Activated CD8-positive, alpha-beta T cell treated with anti-CD3 and anti-CD28 coated beads, Interleukin-2, amount 10 ng/mL, durations not matched to agents 7 days and 5 days (primary cell): Measurements from ENCODE around the gene TMEM183A. TPM values are rescaled to one million over a fixed set of nuclear protein-coding genes. Genes with fewer than 3 reads are reported as not detected.

Experiments
- ATAC-seq: fragments of 150-1000 bp; cut with Tn5 transposase; one replicate; pipeline ENCODE4 v1.10.0; 2021; ENCODE audit warnings: moderate library complexity
- CTCF ChIA-PET: fragments of 350-600 bp; sonication (Branson Sonifier 250); formaldehyde crosslinking; loops from one replicate; lab custom pipeline; 2021; ENCODE audit warnings: antibody characterized with exemption; lab: Charles Lee
- POLR2A ChIA-PET: fragments of 350-600 bp; sonication (Branson Sonifier 250); formaldehyde crosslinking; loops from one replicate; lab custom pipeline; 2021; ENCODE audit warnings: antibody characterized with exemption; lab: Charles Lee
- DNase-seq: peaks from one replicate; pipeline ENCODE4 v3.0.0-alpha.2; 2020
- H3K27ac Mint-ChIP-seq: one replicate; pipeline ENCODE4 v1.8.0; 2021; ENCODE audit warnings: mild to moderate bottlenecking, mixed read lengths
- H3K27me3 Mint-ChIP-seq: one replicate; pipeline ENCODE4 v1.8.0; 2021; ENCODE audit warnings: low read depth, mixed read lengths
- H3K36me3 Mint-ChIP-seq: one replicate; pipeline ENCODE4 v1.8.0; 2021; ENCODE audit warnings: low read depth, mixed read lengths
- H3K4me1 Mint-ChIP-seq: one replicate; pipeline ENCODE4 v1.8.0; 2021; ENCODE audit warnings: low read depth, mixed read lengths
- H3K4me3 Mint-ChIP-seq: one replicate; pipeline ENCODE4 v1.8.0; 2021; ENCODE audit warnings: mild to moderate bottlenecking, mixed read lengths
- H3K9me3 Mint-ChIP-seq: one replicate; pipeline ENCODE4 v1.8.0; 2022; ENCODE audit warnings: mixed read lengths; ENCODE audit not compliant: insufficient read depth
- total RNA-seq, 2 experiments: library from RNA; stranded (reverse); gene quantifications; one replicate each; pipeline ENCODE4 v1.2.3, GENCODE V29; 2021

TMEM183A gene
- total RNA-seq, 2 experiments from 2014 or later = 78.3 to 81.3 TPM

GRCh38 chr1:203048555-203049051, 41.4 kb downstream of the TMEM183A start:
- H3K27ac Mint-ChIP-seq = no peak overlapping the region
- no peaks in the 10 kb centered on the region for H3K9me3 Mint-ChIP-seq
- ChIA-PET POLR2A (no interaction called here), CTCF (interaction anchor here (1.0 kb wide), 1 partner anchor 9 kb away, joined by 3 read pairs; no protein-coding TSS in a partner anchor)
- no peak for DNase-seq
- no peak for ATAC-seq
- no peaks in the 10 kb centered on the region for H3K27me3 Mint-ChIP-seq
- peaks cover 3% of the 10 kb centered on the region for H3K36me3 Mint-ChIP-seq
- no peaks in the 10 kb centered on the region for H3K4me1 Mint-ChIP-seq
- no peak overlapping the region for H3K4me3 Mint-ChIP-seq

- Mint-ChIP-seq H3K27me3 (no peaks in the 10 kb centered on the region), H3K4me3 (no peak overlapping the region), H3K4me1 (no peaks in the 10 kb centered on the region), H3K27ac (no peak overlapping the region), H3K9me3 (no peaks in the 10 kb centered on the region), H3K36me3 (peaks cover 3% of the 10 kb centered on the region)
- no peak for DNase-seq
- ATAC-seq = no peak
- POLR2A ChIA-PET = no interaction called here
- CTCF ChIA-PET = interaction anchor here (1.0 kb wide), 1 partner anchor 10 kb away, joined by 3 read pairs; no protein-coding TSS in a partner anchor
Measured at GRCh38 chr1:203049077-203049476, 41.9 kb downstream of the TMEM183A start.

DNA sequence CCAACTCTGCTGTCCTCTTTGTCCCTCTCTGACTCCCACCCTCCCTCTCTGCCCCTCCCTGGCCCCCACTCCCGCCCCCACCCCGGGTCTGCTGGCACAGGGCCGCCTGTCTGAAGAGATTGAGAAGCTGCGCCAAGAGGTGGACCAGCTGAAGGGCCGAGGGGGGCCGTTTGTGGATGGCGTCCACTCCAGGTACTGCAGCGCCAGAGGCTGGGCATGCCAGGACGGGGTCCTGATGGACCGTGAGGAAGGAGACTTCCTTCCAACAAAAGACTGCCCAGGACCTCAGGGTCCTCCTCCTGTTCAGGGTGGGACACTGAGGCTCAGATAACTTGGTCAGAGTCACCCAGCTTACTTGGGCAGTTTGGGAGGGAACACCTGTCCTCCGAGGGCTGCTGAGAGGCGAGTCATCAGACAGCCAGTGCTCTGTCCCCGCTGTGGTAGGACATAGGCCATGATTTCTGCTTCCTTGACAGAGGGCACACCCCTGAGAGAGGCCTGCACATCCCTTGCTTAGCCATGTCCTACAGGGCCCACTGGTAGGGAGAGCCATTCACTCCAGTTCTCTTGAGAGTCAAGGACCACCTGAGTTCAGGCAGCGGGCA, 42.5 kb downstream of the TMEM183A start:
- H3K4me1 Mint-ChIP-seq = no peaks in the 10 kb centered on the region
- CTCF ChIA-PET = interaction anchor here (1.0 to 6.5 kb wide), 2 partner anchors 10 to 28 kb away, joined by 3 to 36 read pairs; no protein-coding TSS in a partner anchor
- no peak overlapping the region for H3K4me3 Mint-ChIP-seq
- DNase-seq (no peak), ATAC-seq (no peak)
- H3K9me3 Mint-ChIP-seq = no peaks in the 10 kb centered on the region
- H3K36me3 Mint-ChIP-seq = peaks cover 3% of the 10 kb centered on the region
- no peak overlapping the region for H3K27ac Mint-ChIP-seq
- POLR2A ChIA-PET = no interaction called here
- no peaks in the 10 kb centered on the region for H3K27me3 Mint-ChIP-seq

DNA sequence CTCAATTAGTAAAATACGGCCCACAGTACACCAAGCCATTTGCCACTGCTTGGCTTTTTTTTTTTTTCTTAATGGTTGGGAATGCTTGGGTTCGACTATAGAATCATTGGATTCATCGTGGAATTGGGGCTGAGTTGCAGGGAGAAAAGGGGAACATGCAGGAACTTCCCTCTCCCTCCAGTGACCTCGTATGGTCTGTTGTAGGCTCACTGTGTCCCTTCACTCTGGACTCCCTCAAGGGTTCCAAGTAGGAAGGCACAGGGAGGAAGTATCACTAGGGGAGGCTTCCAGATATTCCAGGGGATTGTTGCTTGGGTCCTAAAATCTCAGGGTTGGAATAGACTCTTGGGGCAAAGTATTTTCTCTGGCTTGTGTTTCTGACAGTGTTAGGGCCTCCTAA, 43.7 kb downstream of the TMEM183A start:
- CTCF ChIA-PET = interaction anchor here (6.5 kb wide), 1 partner anchor 11 kb away, joined by 36 read pairs; no protein-coding TSS in a partner anchor
- ATAC-seq (no peak), DNase-seq (no peak)
- POLR2A ChIA-PET = no interaction called here
- Mint-ChIP-seq H3K4me3 (no peak overlapping the region), H3K4me1 (no peaks in the 10 kb centered on the region), H3K27me3 (no peaks in the 10 kb centered on the region), H3K9me3 (no peaks in the 10 kb centered on the region), H3K36me3 (no peaks in the 10 kb centered on the region), H3K27ac (no peak overlapping the region)

DNA sequence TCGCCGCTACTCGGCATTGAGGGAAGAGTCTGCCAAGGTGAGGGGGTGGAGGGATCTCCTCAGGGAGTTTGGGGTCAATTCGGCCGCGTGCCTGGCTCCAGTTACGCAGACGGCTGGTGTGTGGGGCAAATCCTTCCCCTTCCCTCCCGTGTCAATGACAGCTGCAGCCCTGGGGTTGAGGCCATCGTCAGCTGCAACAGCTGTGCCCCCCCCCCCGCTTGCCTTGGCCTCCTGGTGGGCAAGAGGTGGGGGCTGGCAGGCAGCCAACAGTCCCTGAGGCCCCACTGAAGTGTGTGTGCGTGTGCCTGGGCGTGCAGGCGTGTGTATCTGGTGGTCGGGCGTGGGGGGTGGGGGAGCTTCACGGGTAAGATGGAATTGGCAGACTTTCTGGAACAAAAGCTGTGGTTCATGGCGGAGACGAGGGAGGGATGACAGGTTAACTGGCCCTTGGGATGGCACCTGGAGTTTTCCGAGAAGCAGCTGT, 44.7 kb downstream of the TMEM183A start:
- CTCF ChIA-PET = interaction anchor here (6.5 kb wide), 1 partner anchor 12 kb away, joined by 36 read pairs; no protein-coding TSS in a partner anchor
- no peak overlapping the region for H3K27ac Mint-ChIP-seq
- peaks cover 3% of the 10 kb centered on the region for H3K36me3 Mint-ChIP-seq
- DNase-seq = no peak
- no peaks in the 10 kb centered on the region for H3K27me3 Mint-ChIP-seq
- no peak for ATAC-seq
- no peak overlapping the region for H3K4me3 Mint-ChIP-seq
- H3K9me3 Mint-ChIP-seq = no peaks in the 10 kb centered on the region
- no peaks in the 10 kb centered on the region for H3K4me1 Mint-ChIP-seq
- POLR2A ChIA-PET = no interaction called here

GRCh38 chr1:203052601-203053000, 45.4 kb downstream of the TMEM183A start:
- POLR2A ChIA-PET = no interaction called here
- H3K4me1 Mint-ChIP-seq = no peaks in the 10 kb centered on the region
- CTCF ChIA-PET = interaction anchor here (1.3 to 6.5 kb wide), 2 partner anchors 13 to 163 kb away, joined by 4 to 36 read pairs; no protein-coding TSS in a partner anchor
- no peak overlapping the region for H3K27ac Mint-ChIP-seq
- ATAC-seq = no peak
- no peaks in the 10 kb centered on the region for H3K27me3 Mint-ChIP-seq
- no peaks in the 10 kb centered on the region for H3K9me3 Mint-ChIP-seq
- DNase-seq = no peak
- peaks cover 3% of the 10 kb centered on the region for H3K36me3 Mint-ChIP-seq
- H3K4me3 Mint-ChIP-seq = no peak overlapping the region

- H3K9me3 Mint-ChIP-seq = no peaks in the 10 kb centered on the region
- POLR2A ChIA-PET = no interaction called here
Measured at GRCh38 chr1:203054184-203054583, 47.0 kb downstream of the TMEM183A start.

DNA sequence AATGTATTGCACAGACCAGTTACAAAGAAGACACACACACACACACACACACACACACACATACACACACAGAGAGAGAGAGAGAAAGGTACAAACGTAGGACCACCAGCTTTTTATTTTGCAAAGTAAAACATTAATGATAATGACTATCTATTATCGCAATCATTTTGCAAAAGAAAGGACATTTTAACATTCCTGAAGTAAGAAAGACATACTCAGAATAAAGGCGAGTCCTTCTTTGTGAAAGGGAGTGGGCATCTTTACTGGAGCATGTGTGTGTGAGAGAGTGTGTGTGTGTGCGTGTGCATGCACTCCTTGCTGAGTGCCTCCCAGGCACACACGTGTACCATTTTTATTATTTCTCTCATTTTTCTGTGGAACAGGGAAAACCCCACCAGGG, 47.5 kb downstream of the TMEM183A start:
- Mint-ChIP-seq H3K27ac (no peak overlapping the region), H3K36me3 (peaks cover 3% of the 10 kb centered on the region), H3K9me3 (no peaks in the 10 kb centered on the region), H3K4me1 (no peaks in the 10 kb centered on the region), H3K4me3 (no peak overlapping the region), H3K27me3 (no peaks in the 10 kb centered on the region)
- DNase-seq = no peak
- ChIA-PET CTCF (interaction anchor here (0.5 to 6.5 kb wide), 6 partner anchors 13 to 213 kb away, joined by 3 to 36 read pairs (median 4); no protein-coding TSS in a partner anchor), POLR2A (no interaction called here)
- no peak for ATAC-seq

More at GRCh38 chr1:203054184-203054583, 47.0 kb downstream of the TMEM183A start:
- H3K27ac Mint-ChIP-seq = no peak overlapping the region
- DNase-seq = no peak
- CTCF ChIA-PET = interaction anchor here (0.7 to 6.5 kb wide), 4 partner anchors 12 to 162 kb away, joined by 3 to 36 read pairs (median 4); no protein-coding TSS in a partner anchor
- no peak for ATAC-seq
- no peak overlapping the region for H3K4me3 Mint-ChIP-seq
- no peaks in the 10 kb centered on the region for H3K4me1 Mint-ChIP-seq
- peaks cover 3% of the 10 kb centered on the region for H3K36me3 Mint-ChIP-seq
- H3K27me3 Mint-ChIP-seq = no peaks in the 10 kb centered on the region

DNA sequence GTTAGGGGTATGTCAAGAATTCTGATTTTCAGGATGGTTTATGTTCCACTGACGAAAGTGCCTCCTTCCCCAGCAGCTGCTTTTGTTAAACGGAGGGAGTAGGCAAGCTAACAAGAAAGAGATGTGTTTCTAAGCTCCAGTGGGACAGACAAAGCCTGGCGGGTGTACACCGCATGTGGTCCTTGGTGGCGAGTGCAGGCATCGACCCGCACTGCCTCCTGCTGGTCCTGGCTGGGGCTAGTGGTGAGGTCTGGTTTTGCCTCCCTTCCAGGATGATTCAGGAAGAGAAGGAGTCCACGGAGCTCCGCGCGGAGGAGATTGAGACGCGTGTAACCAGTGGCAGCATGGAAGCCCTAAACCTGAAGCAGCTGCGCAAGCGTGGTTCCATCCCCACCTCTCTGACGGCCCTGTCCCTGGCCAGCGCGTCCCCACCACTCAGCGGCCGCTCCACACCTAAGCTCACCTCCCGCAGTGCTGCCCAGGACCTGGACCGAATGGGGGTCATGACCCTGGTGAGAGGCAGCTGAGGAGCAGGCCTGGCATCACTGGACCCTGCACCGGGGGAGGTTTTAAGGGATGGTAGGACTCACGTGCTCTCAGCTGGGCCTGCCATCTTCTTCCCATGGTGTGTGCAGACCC, 48.1 kb downstream of the TMEM183A start:
- peaks cover 3% of the 10 kb centered on the region for H3K36me3 Mint-ChIP-seq
- H3K9me3 Mint-ChIP-seq = no peaks in the 10 kb centered on the region
- H3K27me3 Mint-ChIP-seq = no peaks in the 10 kb centered on the region
- POLR2A ChIA-PET = no interaction called here
- CTCF ChIA-PET = interaction anchor here (0.5 to 6.5 kb wide), 6 partner anchors 13 to 212 kb away, joined by 3 to 36 read pairs (median 4); no protein-coding TSS in a partner anchor
- DNase-seq (no peak), ATAC-seq (no peak)
- no peak overlapping the region for H3K27ac Mint-ChIP-seq
- no peak overlapping the region for H3K4me3 Mint-ChIP-seq
- no peaks in the 10 kb centered on the region for H3K4me1 Mint-ChIP-seq

GRCh38 chr1:203056012-203056411, 48.8 kb downstream of the TMEM183A start:
- POLR2A ChIA-PET = no interaction called here
- Mint-ChIP-seq H3K36me3 (peaks cover 3% of the 10 kb centered on the region), H3K4me1 (no peaks in the 10 kb centered on the region), H3K27me3 (no peaks in the 10 kb centered on the region), H3K4me3 (no peak overlapping the region), H3K9me3 (no peaks in the 10 kb centered on the region), H3K27ac (no peak overlapping the region)
- CTCF ChIA-PET = interaction anchor here (1.4 to 6.5 kb wide), 6 partner anchors 14 to 211 kb away, joined by 4 to 36 read pairs (median 8); no protein-coding TSS in a partner anchor
- ATAC-seq = no peak
- DNase-seq = no peak

DNA sequence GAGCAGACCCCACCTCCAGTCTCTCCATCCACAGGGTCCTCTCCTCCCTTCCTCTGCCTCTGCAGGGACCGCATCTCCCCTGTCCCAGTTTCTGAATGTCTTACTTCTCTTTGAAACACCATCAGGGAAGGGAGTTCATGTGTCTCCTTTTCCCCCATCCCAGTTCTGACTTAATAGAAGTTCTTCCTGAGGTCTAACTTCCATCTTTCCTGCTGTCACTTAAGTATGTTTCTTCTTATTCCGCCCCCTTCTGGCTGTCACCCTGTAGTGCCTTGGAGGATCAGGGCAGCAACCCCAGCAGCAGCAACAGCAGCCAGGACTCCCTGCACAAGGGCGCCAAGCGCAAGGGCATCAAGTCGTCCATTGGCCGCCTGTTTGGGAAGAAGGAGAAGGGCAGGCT, 49.3 kb downstream of the TMEM183A start:
- Mint-ChIP-seq H3K27ac (no peak overlapping the region), H3K9me3 (no peaks in the 10 kb centered on the region), H3K4me1 (no peaks in the 10 kb centered on the region), H3K36me3 (peaks cover 3% of the 10 kb centered on the region), H3K4me3 (no peak overlapping the region), H3K27me3 (no peaks in the 10 kb centered on the region)
- ATAC-seq = no peak
- ChIA-PET CTCF (interaction anchor here (3.4 to 3.8 kb wide), 2 partner anchors 17 to 159 kb away, joined by 10 to 17 read pairs; no protein-coding TSS in a partner anchor), POLR2A (no interaction called here)
- no peak for DNase-seq
